H9 (cell line): ENCODE results near the gene IRF7. TPM values are rescaled to one million over a fixed set of nuclear protein-coding genes. Genes with fewer than 3 reads are reported as not detected.

ENCODE experiments used
- DNase-seq: peaks from one replicate; pipeline ENCODE4 v3.0.0-alpha.2; 2017
- H2AFZ ChIP-seq: one replicate; pipeline ENCODE4 v1.6.1; 2013; ENCODE audit warnings: mild to moderate bottlenecking, low read length, control low read depth, moderate library complexity
- H2AK5ac ChIP-seq: 2 replicates; pipeline ENCODE4 v1.6.1; 2013; ENCODE audit warnings: low read length, control low read depth, mixed read lengths; ENCODE audit not compliant: insufficient read length
- H2BK120ac ChIP-seq: one replicate; pipeline ENCODE4 v1.6.1; 2013; ENCODE audit warnings: low read depth, mild to moderate bottlenecking, low read length, control low read depth, inconsistent platforms; ENCODE audit not compliant: poor library complexity, severe bottlenecking
- H2BK12ac ChIP-seq: 2 replicates; pipeline ENCODE4 v1.6.1; 2013; ENCODE audit warnings: low read length, control low read depth, mixed read lengths, low read depth; ENCODE audit not compliant: insufficient read length
- H2BK15ac ChIP-seq: 2 replicates; pipeline ENCODE4 v1.6.1; 2013; ENCODE audit warnings: low read depth, low read length, control low read depth
- H2BK20ac ChIP-seq: one replicate; pipeline ENCODE4 v1.6.1; 2013; ENCODE audit warnings: low read depth, mild to moderate bottlenecking, low read length, control low read depth, inconsistent platforms; ENCODE audit not compliant: poor library complexity, severe bottlenecking
- H2BK5ac ChIP-seq: 2 replicates; pipeline ENCODE4 v1.6.1; 2013; ENCODE audit warnings: low read length, control low read depth, mixed read lengths; ENCODE audit not compliant: insufficient read length
- H3K14ac ChIP-seq: 2 replicates; pipeline ENCODE4 v1.6.1; 2013; ENCODE audit warnings: low read length, control low read depth; ENCODE audit not compliant: insufficient read depth
- H3K18ac ChIP-seq: 2 replicates; pipeline ENCODE4 v1.6.1; 2013; ENCODE audit warnings: low read depth, mild to moderate bottlenecking, mixed read lengths, low read length, control low read depth; ENCODE audit not compliant: insufficient read length
- H3K23ac ChIP-seq: 2 replicates; pipeline ENCODE4 v1.6.1; 2013; ENCODE audit warnings: low read length, control low read depth, mixed read lengths, low read depth; ENCODE audit not compliant: insufficient read length
- H3K23me2 ChIP-seq: 2 replicates; pipeline ENCODE4 v1.6.1; 2013; ENCODE audit warnings: low read depth, mild to moderate bottlenecking, mixed read lengths, low read length, control low read depth; ENCODE audit not compliant: insufficient read length, poor library complexity, severe bottlenecking
- H3K27ac ChIP-seq: 2 replicates; pipeline ENCODE4 v1.5.1; 2013; ENCODE audit warnings: low read length, control low read depth, mixed read lengths, low read depth; ENCODE audit not compliant: insufficient read length
- H3K27me3 ChIP-seq: 2 replicates; pipeline ENCODE4 v1.6.1; 2013; ENCODE audit warnings: low read length, control low read depth, inconsistent platforms; ENCODE audit not compliant: insufficient read depth
- H3K4ac ChIP-seq: 2 replicates; pipeline ENCODE4 v1.6.1; 2013; ENCODE audit warnings: low read depth, mild to moderate bottlenecking, control low read depth, inconsistent platforms, low read length, moderate library complexity
- H3K4me1 ChIP-seq: 2 replicates; pipeline ENCODE4 v1.6.1; 2013; ENCODE audit warnings: low read length, control low read depth, inconsistent platforms; ENCODE audit not compliant: insufficient read depth
- H3K4me2 ChIP-seq: 2 replicates; pipeline ENCODE4 v1.6.1; 2013; ENCODE audit warnings: low read length, control low read depth, mixed read lengths; ENCODE audit not compliant: insufficient read length, insufficient read depth
- H3K56ac ChIP-seq: 2 replicates; pipeline ENCODE4 v1.6.1; 2013; ENCODE audit warnings: low read depth, mild to moderate bottlenecking, mixed read lengths, low read length, control low read depth; ENCODE audit not compliant: insufficient read length
- H3K79me1 ChIP-seq: 2 replicates; pipeline ENCODE4 v1.6.1; 2013; ENCODE audit warnings: low read depth, mild to moderate bottlenecking, moderate library complexity, low read length, control low read depth, inconsistent platforms; ENCODE audit not compliant: insufficient read depth, poor library complexity, severe bottlenecking
- H3K79me2 ChIP-seq: 2 replicates; pipeline ENCODE4 v1.6.1; 2013; ENCODE audit warnings: low read length, control low read depth, inconsistent platforms; ENCODE audit not compliant: insufficient read depth
- H3K9ac ChIP-seq: 2 replicates; pipeline ENCODE4 v1.6.1; 2013; ENCODE audit warnings: low read length, control low read depth, mixed read lengths; ENCODE audit not compliant: insufficient read length; ENCODE audit errors: extremely low read depth
- H3K9me3 ChIP-seq: one replicate; pipeline ENCODE4 v1.6.1; 2013; ENCODE audit warnings: low read depth, low read length, inconsistent platforms; ENCODE audit not compliant: control insufficient read depth
- H3T11ph ChIP-seq: one replicate; pipeline ENCODE4 v1.6.1; 2013; ENCODE audit warnings: mild to moderate bottlenecking, low read length, control low read depth, inconsistent platforms
- H4K20me1 ChIP-seq: one replicate; pipeline ENCODE4 v1.6.1; 2013; ENCODE audit not compliant: control insufficient read depth, insufficient read length, insufficient read depth
- H4K5ac ChIP-seq: 2 replicates; pipeline ENCODE4 v1.6.1; 2013; ENCODE audit warnings: low read depth, mild to moderate bottlenecking, mixed read lengths, low read length, control low read depth; ENCODE audit not compliant: insufficient read length
- H4K8ac ChIP-seq: replicated peaks from 2 replicates; pipeline ENCODE4 v1.6.1; 2013; ENCODE audit warnings: low read length, control low read depth, mixed read lengths, low read depth; ENCODE audit not compliant: insufficient read length
- H4K91ac ChIP-seq: 2 replicates; pipeline ENCODE4 v1.6.1; 2013; ENCODE audit warnings: low read depth, mild to moderate bottlenecking, moderate library complexity, mixed read lengths, low read length, control low read depth; ENCODE audit not compliant: insufficient read length
- H3K27ac Mint-ChIP-seq, 3 experiments: 2 replicates in 2 of 3; 3 replicates in 1 of 3; pipeline ENCODE4 v1.8.0; 2020 to 2021; ENCODE audit warnings: mixed read lengths in 3 of 3, mild to moderate bottlenecking in 1 of 3, moderate library complexity in 1 of 3
- H3K27me3 Mint-ChIP-seq: 2 replicates; pipeline ENCODE4 v1.8.0; 2021; ENCODE audit warnings: low read depth, mild to moderate bottlenecking, moderate library complexity, mixed read lengths
- H3K36me3 Mint-ChIP-seq, 3 experiments: 2 replicates in 2 of 3; 3 replicates in 1 of 3; pipeline ENCODE4 v1.8.0; 2020 to 2021; ENCODE audit warnings: low read depth in 3 of 3, mixed read lengths in 3 of 3; ENCODE audit not compliant: insufficient read depth in 1 of 3
- H3K4me1 Mint-ChIP-seq, 2 experiments: 2 replicates each; pipeline ENCODE4 v1.8.0; 2020; ENCODE audit warnings: mixed read lengths in 2 of 2
- H3K4me3 Mint-ChIP-seq, 2 experiments: 2 replicates in 1 of 2; 3 replicates in 1 of 2; pipeline ENCODE4 v1.8.0; 2020 to 2021; ENCODE audit warnings: mild to moderate bottlenecking in 2 of 2, mixed read lengths in 2 of 2, moderate library complexity in 1 of 2
- H3K9me3 Mint-ChIP-seq, 2 experiments: 2 replicates in 1 of 2; 3 replicates in 1 of 2; pipeline ENCODE4 v1.8.0; 2020; ENCODE audit warnings: mild to moderate bottlenecking in 2 of 2, mixed read lengths in 2 of 2, moderate library complexity in 1 of 2
- CTCF ChIP-seq: fragments of 200-600 bp; sonication (generic); conservative IDR thresholded peaks from 3 replicates; pipeline ENCODE4 v1.8.0; 2021; ENCODE audit warnings: antibody characterized with exemption, mild to moderate bottlenecking
- WGBS: extraction: QIAGEN DNeasy Blood & Tissue Kit; methylation state at CpG from one replicate; pipeline ENCODE4 v1.1.7; 2013; ENCODE audit warnings: missing lambda C conversion rate, low lambda C conversion rate, mixed read lengths; ENCODE audit not compliant: insufficient read length; ENCODE audit errors: extremely low coverage; 5-methylcytosine and 5-hydroxymethylcytosine counted together
- total RNA-seq: library from RNA; stranded (reverse); gene quantifications from 2 replicates; pipeline ENCODE4 v1.2.1, GENCODE V29; 2021

Gene IRF7
- total RNA-seq, 1 experiment from 2014 or later = 9.8 TPM

GRCh38 chr11:619628-620050, 3.9 kb upstream of the IRF7 start:
- Histone ChIP-seq H3K27ac (no peak overlapping the region), H2BK12ac (no peak overlapping the region), H3K23me2 (peaks cover 4% of the 10 kb centered on the region), H2AK5ac (no peak overlapping the region), H3K18ac (no peak overlapping the region), H2BK120ac (no peak overlapping the region), H3K4ac (no peak overlapping the region), H3K9ac (no peak overlapping the region), H3K79me1 (no peaks in the 10 kb centered on the region), H3K56ac (no peak overlapping the region), H4K8ac (no peak overlapping the region), H2BK20ac (no peak overlapping the region), H3T11ph (no peak overlapping the region), H3K4me1 (no peaks in the 10 kb centered on the region), H4K5ac (no peak overlapping the region), H2BK5ac (no peak overlapping the region), H2AFZ (no peak overlapping the region), H2BK15ac (no peak overlapping the region), H3K14ac (no peak overlapping the region), H3K23ac (no peak overlapping the region), H4K20me1 (no peaks in the 10 kb centered on the region), H3K4me2 (no peak overlapping the region), H3K9me3 (no peaks in the 10 kb centered on the region), H4K91ac (no peak overlapping the region), H3K27me3 (no peaks in the 10 kb centered on the region), H3K79me2 (no peaks in the 10 kb centered on the region)
- no peaks in the 10 kb centered on the region for H3K9me3 Mint-ChIP-seq
- DNase-seq = no peak
- no peak overlapping the region for H3K27ac Mint-ChIP-seq
- TF ChIP-seq CTCF = no peak
- no peak overlapping the region for H3K4me3 Mint-ChIP-seq
- H3K36me3 Mint-ChIP-seq = peaks cover 0 to 3% (median 0%) of the 10 kb centered on the region in 3 experiments; a peak in 2 of 7 replicates
- no CpG with 5 or more reads among the region's 22 CpGs for WGBS
- peaks cover 4% of the 10 kb centered on the region for H3K27me3 Mint-ChIP-seq
- H3K4me1 Mint-ChIP-seq = peaks cover 2 to 4% of the 10 kb centered on the region in 2 experiments; a peak in 2 of 4 replicates
